NCI-H345 treated with DMSO at 0.1 percent for 48 hours (cell line): Measurements from ENCODE around the gene VEGFA.
"Not testable (repeated sequence)": the region's sequence is repeated elsewhere in the genome, so short reads cannot be mapped to it uniquely, and the experiment has no call there.

Experiments
- DNase-seq: peaks from one replicate; lab custom pipeline; 2025; ENCODE audit not compliant: unreplicated experiment; lab: John Stamatoyannopoulos, UW

VEGFA gene

DNA sequence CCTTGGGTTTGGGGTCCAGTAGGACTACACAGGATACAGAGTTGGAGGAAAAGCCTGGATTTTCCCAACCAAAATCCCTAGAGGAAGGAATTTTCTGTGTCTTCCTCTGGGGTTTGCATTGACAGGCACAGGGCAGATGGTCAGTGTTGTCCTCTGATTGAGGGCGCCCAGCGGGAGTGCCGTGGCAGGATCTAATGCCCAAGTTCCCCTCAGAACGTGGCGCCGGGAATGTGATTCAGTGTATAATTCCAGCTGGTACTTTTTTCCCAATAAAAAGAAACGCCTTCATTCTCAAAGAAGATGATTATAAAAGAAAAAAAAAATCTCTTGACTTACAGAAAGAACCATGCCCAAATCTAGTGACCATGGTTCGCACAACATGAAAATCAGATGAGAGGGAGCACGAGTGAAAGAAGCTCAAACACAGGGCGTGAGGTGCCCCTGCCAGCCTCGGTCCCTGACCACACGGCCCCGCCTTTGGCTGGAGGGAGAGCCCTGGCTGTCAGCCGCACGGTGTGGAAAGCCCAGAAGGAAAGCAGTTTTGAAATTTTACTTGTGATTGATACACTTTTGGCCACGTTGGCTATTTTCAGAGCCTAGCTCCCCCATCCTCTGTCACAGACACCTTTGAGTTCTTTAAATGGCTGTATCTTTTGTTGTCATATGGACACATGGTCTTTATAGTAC is 31.6 kb downstream of the VEGFA start:
- no peak for DNase-seq

- no peak for DNase-seq
Observed at GRCh38 chr6:43803055-43803782, 33.2 kb downstream of the VEGFA start.

DNA sequence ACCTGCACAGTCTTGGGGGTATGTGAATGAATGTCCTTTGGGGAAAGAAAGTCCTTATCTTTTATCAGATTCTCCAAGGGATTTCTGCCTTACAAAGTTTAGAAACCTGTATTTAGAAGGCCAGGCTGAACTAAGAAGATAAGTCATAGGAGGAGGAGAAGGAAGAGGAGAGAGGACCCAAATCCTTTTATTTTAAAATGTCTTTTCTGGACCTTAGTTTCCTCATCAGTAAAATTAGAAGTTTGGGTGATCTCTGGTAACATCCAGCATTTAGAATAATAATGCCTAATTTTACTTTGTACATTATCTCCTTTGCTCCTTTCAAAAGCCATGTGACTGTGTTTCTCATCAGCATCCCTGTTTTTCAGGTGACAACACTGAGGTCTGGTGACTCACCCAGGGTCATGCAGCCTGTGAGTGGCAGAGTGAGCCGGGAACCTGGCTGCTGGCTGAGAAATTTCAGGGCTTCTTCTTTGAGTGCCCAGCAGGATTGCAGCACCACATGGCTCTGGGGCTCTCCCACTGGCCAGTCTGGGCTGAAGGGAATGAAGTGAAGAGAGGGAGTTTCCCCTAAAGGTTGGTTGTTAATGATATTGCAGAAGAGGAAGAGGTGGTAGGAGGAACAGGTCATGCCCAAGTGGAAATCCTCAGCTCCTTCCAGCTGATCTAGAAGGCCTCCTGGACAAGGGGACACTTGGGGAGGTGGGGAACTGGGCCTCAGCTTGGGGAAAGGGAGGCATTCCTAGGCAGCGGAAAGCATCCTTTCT is 34.0 kb downstream of the VEGFA start:
- no peak for DNase-seq

GRCh38 chr6:43804550-43805223 is 34.7 kb downstream of the VEGFA start:
- DNase-seq: no peak

GRCh38 chr6:43805699-43806042 is 35.7 kb downstream of the VEGFA start:
- no peak for DNase-seq

- DNase-seq: no peak
Observed at GRCh38 chr6:43806043-43806757, 36.2 kb downstream of the VEGFA start.

GRCh38 chr6:43806758-43807227 is 36.8 kb downstream of the VEGFA start:
- no peak for DNase-seq

- DNase-seq: no peak
Observed at GRCh38 chr6:43807228-43808061, 37.4 kb downstream of the VEGFA start.

- no peak for DNase-seq
Observed at GRCh38 chr6:43808412-43808811, 38.4 kb downstream of the VEGFA start.

GRCh38 chr6:43809417-43810305 is 39.6 kb downstream of the VEGFA start:
- no peak for DNase-seq

DNA sequence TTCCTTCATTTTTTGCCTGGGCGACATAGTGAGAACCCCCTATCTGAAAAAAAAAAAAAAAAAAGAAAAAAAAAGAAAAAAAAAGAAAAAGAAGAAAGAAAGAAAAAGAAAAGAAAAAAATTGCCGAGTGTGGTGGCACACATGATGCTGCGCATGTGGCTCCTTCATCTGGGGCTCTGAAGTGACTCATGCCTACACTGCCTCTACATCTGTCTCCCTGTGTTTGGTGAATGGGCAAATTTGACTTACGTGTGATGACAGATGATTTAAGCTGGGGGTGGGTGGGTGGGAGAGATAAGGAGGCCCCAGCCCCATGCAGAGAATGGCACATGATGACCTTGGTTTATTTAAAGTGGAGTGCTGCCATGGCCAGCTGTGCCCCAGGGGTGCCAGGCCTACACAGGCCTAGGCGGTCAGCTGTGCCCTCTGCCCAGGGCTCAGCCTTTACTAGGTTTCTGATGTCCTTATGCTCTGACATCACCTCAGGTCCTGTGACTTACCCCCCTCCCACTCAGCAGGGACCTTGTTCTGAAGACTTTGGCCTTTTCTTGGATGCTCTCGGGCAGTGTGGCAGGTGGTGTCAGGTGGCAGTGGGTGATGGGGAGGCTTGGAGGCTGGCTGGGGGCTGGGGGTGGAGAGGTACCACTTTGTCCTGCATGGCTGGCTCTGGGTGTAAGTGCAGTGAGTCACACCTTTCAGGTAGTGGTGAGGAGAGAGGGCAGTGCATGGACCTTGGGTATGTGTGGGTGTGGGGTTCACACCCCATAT is 41.1 kb downstream of the VEGFA start:
- no peak for DNase-seq

DNA sequence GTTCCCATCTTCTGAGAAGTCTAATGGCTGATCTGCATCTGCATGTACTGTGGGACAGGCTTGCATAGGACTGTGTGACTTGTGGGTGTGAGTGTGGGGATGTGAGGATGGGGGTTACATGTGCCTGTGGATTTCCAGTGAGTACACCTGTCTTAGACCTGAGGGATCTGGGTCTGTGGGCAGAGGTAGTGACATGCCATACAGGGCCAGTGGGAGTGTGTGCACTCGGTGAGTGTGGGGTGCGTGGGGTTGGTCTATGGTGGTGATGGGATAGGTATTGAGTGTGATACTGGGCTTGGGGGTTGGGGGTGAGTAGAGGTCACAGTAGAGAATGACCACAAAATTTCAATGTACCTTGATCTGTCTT is 41.7 kb downstream of the VEGFA start:
- DNase-seq: no peak

DNA sequence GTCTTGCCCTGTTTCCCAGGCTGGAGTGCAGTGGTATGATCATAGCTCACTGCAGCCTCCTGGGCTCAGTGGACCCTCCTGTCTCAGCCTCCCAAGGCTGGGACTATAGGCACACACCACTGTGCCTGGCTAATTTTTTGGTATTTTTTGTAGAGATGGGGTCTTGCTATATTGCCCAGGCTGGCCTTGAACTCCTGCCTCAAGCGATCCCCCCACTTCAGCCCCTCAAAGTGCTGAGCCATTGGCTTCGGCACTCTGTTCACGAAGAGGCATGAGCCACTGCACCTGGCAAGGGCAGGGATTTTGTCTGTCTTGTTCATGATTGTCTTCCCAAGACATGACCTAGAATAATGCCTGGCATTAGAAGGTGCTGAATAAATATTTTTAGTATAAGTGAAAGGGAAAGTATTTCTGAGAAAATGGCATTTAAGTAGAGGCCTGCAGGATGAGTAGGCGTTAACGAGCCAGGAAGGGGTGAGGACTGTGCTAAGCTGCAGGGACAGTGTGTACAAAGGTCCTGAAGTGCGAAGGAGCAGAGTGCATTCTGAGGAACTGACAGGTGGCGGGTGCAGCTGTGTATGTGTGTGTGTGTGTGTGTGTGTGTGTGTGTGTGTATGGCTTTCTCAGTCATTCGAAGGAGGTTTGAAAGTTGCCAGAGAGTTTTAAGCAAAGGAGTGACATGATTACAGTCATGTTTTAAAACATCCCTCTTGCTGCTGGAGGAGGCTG is 43.0 kb downstream of the VEGFA start:
- DNase-seq: no peak

- DNase-seq: no peak
Observed at GRCh38 chr6:43814111-43814510, 44.1 kb downstream of the VEGFA start.

GRCh38 chr6:43814865-43815264 is 44.9 kb downstream of the VEGFA start:
- DNase-seq: no peak

DNA sequence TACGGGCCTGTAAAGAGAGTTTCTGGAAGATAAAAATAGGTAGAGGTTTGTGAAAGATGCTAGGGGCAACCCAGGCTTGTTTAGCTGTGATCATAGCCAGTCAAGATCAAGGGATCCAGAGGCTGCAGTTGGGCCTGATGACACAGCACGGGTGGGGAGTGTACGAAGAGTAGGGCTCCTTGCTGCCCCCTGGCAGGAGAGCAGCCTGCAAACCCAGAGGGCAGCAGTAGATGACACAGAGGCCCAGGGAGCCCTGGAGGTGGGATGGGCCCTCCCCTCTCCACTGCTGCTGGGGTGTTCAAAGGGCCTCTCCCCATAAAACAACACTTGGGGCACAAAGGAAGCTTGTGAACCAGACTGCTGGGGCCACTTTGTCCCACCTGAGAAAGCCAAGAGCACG is 47.2 kb downstream of the VEGFA start:
- no peak for DNase-seq

GRCh38 chr6:43818973-43819372 is 49.0 kb downstream of the VEGFA start:
- not testable (repeated sequence) for DNase-seq

DNA sequence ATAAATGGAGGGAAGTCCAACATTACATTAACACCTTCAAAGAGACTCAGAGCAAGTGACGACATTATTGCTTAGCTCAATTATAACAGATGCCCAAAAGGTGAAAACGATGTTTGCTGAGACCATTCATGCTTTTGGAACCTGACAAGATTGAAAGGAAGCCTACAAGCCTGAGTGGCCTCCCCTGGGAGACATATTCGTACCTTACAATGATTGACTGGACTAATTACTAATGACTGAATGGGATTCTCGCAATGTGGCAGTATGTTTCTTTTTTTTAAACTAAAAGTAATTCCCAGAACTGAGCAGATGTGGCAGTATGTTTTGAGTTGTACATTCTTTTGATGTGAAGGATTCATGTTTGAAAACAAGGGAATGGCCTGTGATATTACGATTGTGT is 49.9 kb downstream of the VEGFA start:
- no peak for DNase-seq
